K562 (cell line): ENCODE results near the gene KIRREL1. TPM values are rescaled to one million over a fixed set of nuclear protein-coding genes. Genes with fewer than 3 reads are reported as not detected.

ENCODE experiments used
- ATAC-seq: fragments of 200-7000 bp; cut with Tn5 transposase; 3 replicates; pipeline ENCODE4 v1.9.1; 2020; ENCODE audit warnings: moderate library complexity
- BruUV-seq: library from RNA; stranded (reverse); fragments of 400-500 nt; replicated peaks from 2 replicates; lab custom pipeline; 2021; lab: Mats Ljungman, UMichigan
- CTCF ChIA-PET: fragments of 300-600 bp; formaldehyde crosslinking; extraction: SDS; loops from one replicate; lab custom pipeline; 2021; ENCODE audit warnings: low intra/inter-chr PET ratio; lab: Yijun Ruan, JAX
- POLR2A ChIA-PET: fragments of 300-600, 350-650 bp; sonication (Branson Sonifier 250); formaldehyde crosslinking; extraction: SDS; loops from one replicate; lab custom pipeline; 2021; ENCODE audit warnings: antibody characterized with exemption, inconsistent platforms; lab: Yijun Ruan, JAX
- DNase-seq, 4 experiments: peaks; one replicate each; pipeline versions ENCODE4 v3.0.0 to v3.0.0-alpha.2; 2011 to 2018; ENCODE audit warnings: low spot score in 3 of 4, mixed read lengths in 3 of 4; ENCODE audit errors: extremely low read depth in 1 of 4
- FAIRE-seq: peaks from 2 replicates; lab custom pipeline; 2011; peaks lifted over from hg19 to GRCh38; lab: Jason Lieb, UNC
- H2AFZ ChIP-seq: 2 replicates; pipeline ENCODE4 v1.6.0; 2011; ENCODE audit warnings: low read depth, low read length, control low read depth, inconsistent platforms
- H3K27ac ChIP-seq: fragments of 200-600 bp; 3 replicates; pipeline ENCODE4 v1.8.0; 2011; ENCODE audit warnings: low read depth, mild to moderate bottlenecking, control low read depth, inconsistent platforms, low read length, moderate library complexity, mixed read lengths; ENCODE audit errors: extremely low read depth
- H3K27me3 ChIP-seq, 2 experiments: fragments of 300-600 bp in 1 of 2; 2 replicates in 1 of 2; 3 replicates in 1 of 2; pipeline versions ENCODE4 v1.6.0 to v1.8.0; 2011; ENCODE audit warnings: inconsistent platforms in 2 of 2, low read length in 2 of 2, mild to moderate bottlenecking in 1 of 2, mixed read lengths in 1 of 2, moderate library complexity in 1 of 2; ENCODE audit not compliant: control insufficient read depth in 2 of 2, insufficient read depth in 2 of 2
- H3K36me3 ChIP-seq: fragments of 300-600 bp; 3 replicates; pipeline ENCODE4 v1.8.0; 2011; ENCODE audit warnings: mild to moderate bottlenecking, low read length, inconsistent platforms; ENCODE audit not compliant: control insufficient read depth, insufficient read depth
- H3K4me1 ChIP-seq, 2 experiments: fragments of 200-600 bp in 1 of 2; replicated peaks in 1 of 2; 2 replicates in 1 of 2; 3 replicates in 1 of 2; pipeline versions ENCODE4 v1.5.1 to v1.8.0; 2011; ENCODE audit warnings: inconsistent platforms in 2 of 2, low read length in 2 of 2, mild to moderate bottlenecking in 1 of 2, mixed read lengths in 1 of 2, moderate library complexity in 1 of 2; ENCODE audit not compliant: control insufficient read depth in 2 of 2, insufficient read depth in 2 of 2
- H3K4me2 ChIP-seq: 2 replicates; pipeline ENCODE4 v1.6.1; 2011; ENCODE audit warnings: low read length, control low read depth, inconsistent platforms, mixed read lengths; ENCODE audit not compliant: insufficient read depth
- H3K4me3 ChIP-seq: fragments of 200-600 bp; sonication (generic), shearing (Covaris generic); 2 replicates; pipeline ENCODE4 v1.5.1; 2016; ENCODE audit warnings: control low read depth, inconsistent platforms
- H3K79me2 ChIP-seq: fragments of 200-600 bp; 3 replicates; pipeline ENCODE4 v1.8.0; 2011; ENCODE audit warnings: low read length, inconsistent platforms; ENCODE audit not compliant: control insufficient read depth, insufficient read depth
- H3K9ac ChIP-seq, 2 experiments: 2 replicates each; pipeline versions ENCODE4 v1.6.0 to v1.6.1; 2011; ENCODE audit warnings: low read depth in 2 of 2, low read length in 2 of 2, control low read depth in 1 of 2, inconsistent platforms in 1 of 2, mild to moderate bottlenecking in 1 of 2, mixed read lengths in 1 of 2; ENCODE audit not compliant: insufficient read depth in 1 of 2
- H3K9me1 ChIP-seq: one replicate; pipeline ENCODE4 v1.6.0; 2011; ENCODE audit warnings: inconsistent platforms, mild to moderate bottlenecking, low read length, moderate library complexity; ENCODE audit not compliant: control insufficient read depth, insufficient read depth
- H3K9me3 ChIP-seq: replicated peaks from 2 replicates; pipeline ENCODE4 v1.5.1; 2011; ENCODE audit warnings: low read depth, low read length, inconsistent platforms; ENCODE audit not compliant: control insufficient read depth, insufficient read depth
- H4K20me1 ChIP-seq: replicated peaks from 2 replicates; pipeline ENCODE4 v1.6.1; 2011; ENCODE audit warnings: low read length, inconsistent platforms, mixed read lengths; ENCODE audit not compliant: control insufficient read depth, insufficient read depth
- NR2F6 ChIP-seq: fragments of 450-650 bp; formaldehyde crosslinking; IDR thresholded peaks from 2 replicates; pipeline ENCODE4 v1.4.0; 2020; ENCODE audit warnings: mild to moderate bottlenecking
- SRSF9 ChIP-seq: fragments of 200-400 bp; formaldehyde crosslinking; IDR thresholded peaks from 2 replicates; pipeline ENCODE4 v1.6.1; 2017; ENCODE audit warnings: low read depth, low read length, borderline replicate concordance
- XRCC4 ChIP-seq: IDR thresholded peaks from one replicate; pipeline ENCODE4 v1.6.1; 2011; ENCODE audit not compliant: insufficient read depth, insufficient read length; ENCODE audit errors: extremely low read depth
- ZNF282 ChIP-seq: sonication (generic); formaldehyde crosslinking; IDR thresholded peaks from 2 replicates; pipeline ENCODE4 v1.8.1; 2023; ENCODE audit warnings: missing genetic modification reagents
- ZNF644 ChIP-seq: fragments of 200-800 bp; sonication (Bioruptor generic); IDR thresholded peaks from 2 replicates; pipeline ENCODE4 v1.6.1; 2016; ENCODE audit warnings: low read depth, missing genetic modification characterization, missing compliant biosample characterization
- WGBS: fragments of 100-300 bp; shearing (Covaris generic); methylation state at CpG from one replicate; pipeline ENCODE4 v1.1.6; 2016; ENCODE audit warnings: low coverage, mixed read lengths; ENCODE audit not compliant: insufficient coverage; ENCODE audit errors: missing lambda C conversion rate; 5-methylcytosine and 5-hydroxymethylcytosine counted together
- in situ Hi-C: fragments of 300-500 bp; cut with MboI; formaldehyde crosslinking; loops from 4 replicates; pipeline ENCODE4 v1.15.0; 2018; ENCODE audit warnings: inconsistent platforms, mixed read lengths
- intact Hi-C: fragments of 100-400 bp; cut with micrococcal nuclease; formaldehyde crosslinking; loops from 2 replicates; pipeline ENCODE4 v1.14.2; 2022
- polyA plus RNA-seq, 8 experiments: library from polyadenylated mRNA; depleted of rRNA in 4 of 8; stranded (reverse) in 5 of 8; unstranded in 3 of 8; fragments of >200 nt; fragmentation: Nextera tagmentation in 2 of 8; fragmentation: Illumina TruSeq in 1 of 8; extraction: Ambion mirVana in 2 of 8; extraction: Trizol in 1 of 8; gene quantifications; 2 replicates each; pipeline versions ENCODE4 v1.2.1 to v1.2.3, GENCODE V29; 2011 to 2014; ENCODE audit warnings: inconsistent platforms in 1 of 8, missing spikeins in 1 of 8
- total RNA-seq, 7 experiments: library from RNA; depleted of rRNA in 6 of 7; stranded (reverse); fragments of >200 nt in 6 of 7; fragmentation: Illumina TruSeq in 2 of 7; extraction: Trizol in 2 of 7; gene quantifications; 2 replicates each; pipeline versions ENCODE4 v1.2.1 to v1.2.3, GENCODE V29; 2011 to 2021; ENCODE audit warnings: low replicate concordance in 1 of 7
- TF ChIP-seq, protein P1 (sequence below): sonication (generic); formaldehyde crosslinking; IDR thresholded peaks from 2 replicates; pipeline ENCODE4 v1.8.0; 2022; ENCODE audit warnings: mild to moderate bottlenecking, missing genetic modification reagents, borderline replicate concordance

Gene KIRREL1
- total and polyA plus RNA-seq, 9 of the 15 experiments (the other 6 are each of a cell fraction or from before 2014, with no cell fraction given), result under 0.01 to 0.22 (median 0.03) TPM; not detected in 3

DNA sequence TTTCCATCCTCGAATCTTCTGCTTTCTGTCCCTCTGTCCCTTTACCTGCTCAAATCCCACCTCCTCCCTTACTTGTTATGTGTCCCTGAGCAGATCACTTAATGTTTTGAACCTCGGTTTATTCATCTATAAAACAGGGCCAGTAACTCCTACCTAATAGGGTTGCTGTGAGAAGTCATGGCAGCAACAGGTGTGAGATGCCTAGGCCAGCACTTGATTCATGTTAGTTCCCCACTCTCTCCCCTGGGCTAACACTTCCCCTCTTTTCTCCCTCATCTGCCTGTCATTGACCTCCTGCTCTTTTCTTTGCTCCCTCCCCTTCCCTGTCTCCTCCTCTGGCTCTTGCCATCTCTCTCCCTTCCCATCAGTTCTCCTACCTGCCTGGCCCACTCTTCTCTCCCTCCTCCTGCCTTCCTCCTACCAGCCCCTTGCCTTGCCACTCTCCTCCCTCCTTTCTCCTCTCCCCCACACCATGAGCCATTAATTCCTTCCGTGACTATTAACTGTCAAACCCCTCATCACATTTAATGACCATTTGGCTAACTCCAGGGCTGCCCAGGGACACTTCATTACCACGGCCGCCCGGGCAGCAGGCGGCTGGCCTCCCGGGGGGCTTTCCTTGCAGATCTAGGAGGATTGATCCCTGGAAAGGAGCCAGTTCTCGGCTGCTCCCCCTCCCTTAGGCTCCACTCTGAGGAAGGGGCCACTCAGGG, 96.6 kb downstream of the KIRREL1 start:
- in situ Hi-C loops (loop anchor here (10.0 kb wide), 1 partner anchor 85 kb away; no protein-coding TSS in a partner anchor), intact Hi-C loops (no loop called here)
- H3K9me1 ChIP-seq, result no peaks in the 10 kb centered on the region
- ChIA-PET CTCF (no interaction called here), POLR2A (no interaction called here)
- H3K4me2 ChIP-seq, result no peak overlapping the region
- no peak overlapping the region for H2AFZ ChIP-seq
- no peak for TF ChIP-seq XRCC4
- TF ChIP-seq ZNF282 (CRISPR knock-in tag), result no peak
- no peak for TF ChIP-seq SRSF9
- TF ChIP-seq, protein P1, sequence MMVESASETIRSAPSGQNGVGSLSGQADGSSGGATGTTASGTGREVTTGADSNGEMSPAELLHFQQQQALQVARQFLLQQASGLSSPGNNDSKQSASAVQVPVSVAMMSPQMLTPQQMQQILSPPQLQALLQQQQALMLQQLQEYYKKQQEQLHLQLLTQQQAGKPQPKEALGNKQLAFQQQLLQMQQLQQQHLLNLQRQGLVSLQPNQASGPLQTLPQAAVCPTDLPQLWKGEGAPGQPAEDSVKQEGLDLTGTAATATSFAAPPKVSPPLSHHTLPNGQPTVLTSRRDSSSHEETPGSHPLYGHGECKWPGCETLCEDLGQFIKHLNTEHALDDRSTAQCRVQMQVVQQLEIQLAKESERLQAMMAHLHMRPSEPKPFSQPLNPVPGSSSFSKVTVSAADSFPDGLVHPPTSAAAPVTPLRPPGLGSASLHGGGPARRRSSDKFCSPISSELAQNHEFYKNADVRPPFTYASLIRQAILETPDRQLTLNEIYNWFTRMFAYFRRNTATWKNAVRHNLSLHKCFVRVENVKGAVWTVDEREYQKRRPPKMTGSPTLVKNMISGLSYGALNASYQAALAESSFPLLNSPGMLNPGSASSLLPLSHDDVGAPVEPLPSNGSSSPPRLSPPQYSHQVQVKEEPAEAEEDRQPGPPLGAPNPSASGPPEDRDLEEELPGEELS (CRISPR knock-in tag), result no peak
- TF ChIP-seq NR2F6 (CRISPR knock-in tag), result no peak
- TF ChIP-seq ZNF644 (tag), result no peak
- H4K20me1 ChIP-seq, result no peaks in the 10 kb centered on the region
- no TSS peak for BruUV-seq
- FAIRE-seq (no peak), DNase-seq (no peak), ATAC-seq (no peak)
- H3K4me1 ChIP-seq, result no peaks in the 10 kb centered on the region
- no peak overlapping the region for H3K27ac ChIP-seq
- H3K79me2 ChIP-seq, result no peaks in the 10 kb centered on the region
- H3K36me3 ChIP-seq, result no peaks in the 10 kb centered on the region
- H3K9me3 ChIP-seq, result no peaks in the 10 kb centered on the region
- no peak overlapping the region for H3K4me3 ChIP-seq
- WGBS, result 0% methylated on average over 9 of the region's 9 CpGs
- peaks cover 23 to 58% of the 10 kb centered on the region in 2 experiments; a peak in 4 of 5 replicates for H3K27me3 ChIP-seq
- no peak overlapping the region for H3K9ac ChIP-seq
